ENCODE measurements around the gene CHAMP1. TPM values are rescaled to one million over a fixed set of nuclear protein-coding genes. Genes with fewer than 3 reads are reported as not detected.
"Not testable (repeated sequence)": the region's sequence is repeated elsewhere in the genome, so short reads cannot be mapped to it uniquely, and the experiment has no call there.

Gene CHAMP1
- total RNA-seq, 1 experiment from 2014 or later, result 10.3 TPM

GRCh38 chr13:114338959-114339358 lies 24.7 kb downstream of the CHAMP1 start:
- no peak overlapping the region for H3K27ac Mint-ChIP-seq (ENCODE audit: unreplicated experiment)
- H3K4me3 Mint-ChIP-seq (ENCODE audit: low read depth, unreplicated experiment), result no peak overlapping the region
- TF ChIP-seq CTCF (IDR thresholded peaks at IDR 0.05; ENCODE audit: unreplicated experiment), result no peak
- no peaks in the 10 kb centered on the region for H3K36me3 Mint-ChIP-seq (ENCODE audit: insufficient read depth, unreplicated experiment)
- no peaks in the 10 kb centered on the region for H3K9me3 Mint-ChIP-seq (ENCODE audit: low read depth, unreplicated experiment)
- no peaks in the 10 kb centered on the region for H3K4me1 Mint-ChIP-seq (ENCODE audit: low read depth, unreplicated experiment)
- CTCF ChIA-PET, result no interaction called here
- BruUV-seq (replicated peaks), result no TSS peak
- intact Hi-C loops (cut with micrococcal nuclease; ENCODE audit: unreplicated experiment), result no loop called here
- DNase-seq, result no peak
- H3K27me3 Mint-ChIP-seq (ENCODE audit: unreplicated experiment), result no peaks in the 10 kb centered on the region

GRCh38 chr13:114339857-114340534 lies 25.7 kb downstream of the CHAMP1 start:
- no TSS peak for BruUV-seq (replicated peaks)
- peak; percentile 20 for DNase-seq

GRCh38 chr13:114341003-114341777 lies 26.9 kb downstream of the CHAMP1 start:
- Mint-ChIP-seq H3K4me1 (ENCODE audit: low read depth, unreplicated experiment) (no peaks in the 10 kb centered on the region), H3K4me3 (ENCODE audit: low read depth, unreplicated experiment) (no peak overlapping the region), H3K36me3 (ENCODE audit: insufficient read depth, unreplicated experiment) (no peaks in the 10 kb centered on the region), H3K27ac (ENCODE audit: unreplicated experiment) (no peak overlapping the region), H3K27me3 (ENCODE audit: unreplicated experiment) (no peaks in the 10 kb centered on the region), H3K9me3 (ENCODE audit: low read depth, unreplicated experiment) (no peaks in the 10 kb centered on the region)
- intact Hi-C loops (cut with micrococcal nuclease; ENCODE audit: unreplicated experiment), result no loop called here
- CTCF ChIA-PET, result no interaction called here
- no TSS peak for BruUV-seq (replicated peaks)
- no peak for TF ChIP-seq CTCF (IDR thresholded peaks at IDR 0.05; ENCODE audit: unreplicated experiment)
- DNase-seq, result no peak

More at GRCh38 chr13:114339857-114340534, 25.7 kb downstream of the CHAMP1 start:
- CTCF ChIA-PET, result interaction anchor here (0.7 kb wide), 1 partner anchor 14 kb away, joined by 3 read pairs; no protein-coding TSS in a partner anchor
- H3K27ac Mint-ChIP-seq (ENCODE audit: unreplicated experiment), result no peak overlapping the region
- TF ChIP-seq CTCF (IDR thresholded peaks at IDR 0.05; ENCODE audit: unreplicated experiment), result no peak
- no peaks in the 10 kb centered on the region for H3K4me1 Mint-ChIP-seq (ENCODE audit: low read depth, unreplicated experiment)
- intact Hi-C loops (cut with micrococcal nuclease; ENCODE audit: unreplicated experiment), result no loop called here
- no peaks in the 10 kb centered on the region for H3K36me3 Mint-ChIP-seq (ENCODE audit: insufficient read depth, unreplicated experiment)
- H3K4me3 Mint-ChIP-seq (ENCODE audit: low read depth, unreplicated experiment), result no peak overlapping the region
- H3K27me3 Mint-ChIP-seq (ENCODE audit: unreplicated experiment), result no peaks in the 10 kb centered on the region
- H3K9me3 Mint-ChIP-seq (ENCODE audit: low read depth, unreplicated experiment), result no peaks in the 10 kb centered on the region

GRCh38 chr13:114347256-114347655 lies 33.0 kb downstream of the CHAMP1 start:
- H3K4me1 Mint-ChIP-seq (ENCODE audit: low read depth, unreplicated experiment); DNase-seq; intact Hi-C loops (cut with micrococcal nuclease; ENCODE audit: unreplicated experiment); H3K27me3 Mint-ChIP-seq (ENCODE audit: unreplicated experiment); H3K4me3 Mint-ChIP-seq (ENCODE audit: low read depth, unreplicated experiment); CTCF ChIA-PET; BruUV-seq (replicated peaks); H3K36me3 Mint-ChIP-seq (ENCODE audit: insufficient read depth, unreplicated experiment); H3K27ac Mint-ChIP-seq (ENCODE audit: unreplicated experiment); H3K9me3 Mint-ChIP-seq (ENCODE audit: low read depth, unreplicated experiment): not testable (repeated sequence)

- peak; percentile 60 for TF ChIP-seq CTCF (IDR thresholded peaks at IDR 0.05; ENCODE audit: unreplicated experiment)
- H3K9me3 Mint-ChIP-seq (ENCODE audit: low read depth, unreplicated experiment); H3K27ac Mint-ChIP-seq (ENCODE audit: unreplicated experiment); H3K4me3 Mint-ChIP-seq (ENCODE audit: low read depth, unreplicated experiment); H3K27me3 Mint-ChIP-seq (ENCODE audit: unreplicated experiment); BruUV-seq (replicated peaks); CTCF ChIA-PET; H3K36me3 Mint-ChIP-seq (ENCODE audit: insufficient read depth, unreplicated experiment); H3K4me1 Mint-ChIP-seq (ENCODE audit: low read depth, unreplicated experiment); intact Hi-C loops (cut with micrococcal nuclease; ENCODE audit: unreplicated experiment): not testable (repeated sequence)
- peak; percentile 24 for DNase-seq
Observed at GRCh38 chr13:114352763-114353162, 38.5 kb downstream of the CHAMP1 start.

- H3K9me3 Mint-ChIP-seq (ENCODE audit: low read depth, unreplicated experiment); DNase-seq; CTCF ChIA-PET; H3K27me3 Mint-ChIP-seq (ENCODE audit: unreplicated experiment); H3K4me3 Mint-ChIP-seq (ENCODE audit: low read depth, unreplicated experiment); H3K27ac Mint-ChIP-seq (ENCODE audit: unreplicated experiment); H3K36me3 Mint-ChIP-seq (ENCODE audit: insufficient read depth, unreplicated experiment); H3K4me1 Mint-ChIP-seq (ENCODE audit: low read depth, unreplicated experiment); BruUV-seq (replicated peaks); intact Hi-C loops (cut with micrococcal nuclease; ENCODE audit: unreplicated experiment): not testable (repeated sequence)
Observed at GRCh38 chr13:114353382-114353781, 39.1 kb downstream of the CHAMP1 start.
